ENCODE measurements around the gene GTF3C6. TPM values are rescaled to one million over a fixed set of nuclear protein-coding genes. Genes with fewer than 3 reads are reported as not detected.
A peak's percentile ranks its signal among the peaks of the same experiment; 100 is the strongest.
"Not testable (repeated sequence)": the region's sequence is repeated elsewhere in the genome, so short reads cannot be mapped to it uniquely, and the experiment has no call there.

Gene GTF3C6
- total RNA-seq, 2 donors from 2014 or later, result 73.4 to 77.2 TPM

DNA sequence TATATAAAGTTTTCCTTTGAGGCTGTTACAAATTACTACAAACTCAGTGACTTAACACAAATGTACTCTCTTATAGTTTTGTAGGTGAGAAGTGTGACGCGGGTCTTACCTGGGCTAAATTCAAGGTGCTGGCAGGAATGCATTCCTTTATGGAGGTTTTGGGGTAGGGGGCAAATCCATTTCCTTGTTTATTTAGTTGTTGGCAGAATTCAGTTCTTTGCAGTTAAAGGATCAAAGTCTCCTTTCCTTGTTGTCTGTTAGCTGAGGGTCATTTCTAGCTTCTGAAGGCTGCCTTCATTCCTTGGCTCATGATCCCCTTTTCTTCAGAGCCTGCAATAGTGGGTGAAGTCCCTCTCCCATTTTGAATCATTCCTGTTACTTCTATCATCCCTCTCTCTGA lies 10.2 kb downstream of the GTF3C6 start:
- intact Hi-C loops (cut with DNase I, micrococcal nuclease); ATAC-seq; DNase-seq: not testable (repeated sequence)

DNA sequence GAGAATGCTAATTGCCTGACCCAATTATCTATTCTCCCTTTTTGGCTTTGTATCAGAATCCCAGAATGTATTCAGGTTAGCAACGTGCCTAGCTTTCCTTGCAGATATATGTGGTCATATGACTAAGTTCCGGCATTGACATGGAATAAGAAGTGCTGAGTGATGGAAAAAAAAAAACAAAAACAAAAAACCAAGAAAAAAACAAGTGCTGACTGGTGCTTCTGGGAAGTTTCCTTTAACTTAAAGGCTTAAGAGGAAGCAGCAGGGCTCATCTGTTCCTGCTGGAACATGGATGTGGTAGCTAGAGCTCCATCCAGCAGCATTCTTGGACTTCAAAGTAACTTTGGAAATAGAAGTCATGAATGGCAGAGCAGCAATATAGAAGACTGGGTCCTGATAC lies 13.0 kb downstream of the GTF3C6 start:
- intact Hi-C loops (cut with DNase I, micrococcal nuclease), result no loop called here
- DNase-seq, result no peak
- no peak for ATAC-seq

DNA sequence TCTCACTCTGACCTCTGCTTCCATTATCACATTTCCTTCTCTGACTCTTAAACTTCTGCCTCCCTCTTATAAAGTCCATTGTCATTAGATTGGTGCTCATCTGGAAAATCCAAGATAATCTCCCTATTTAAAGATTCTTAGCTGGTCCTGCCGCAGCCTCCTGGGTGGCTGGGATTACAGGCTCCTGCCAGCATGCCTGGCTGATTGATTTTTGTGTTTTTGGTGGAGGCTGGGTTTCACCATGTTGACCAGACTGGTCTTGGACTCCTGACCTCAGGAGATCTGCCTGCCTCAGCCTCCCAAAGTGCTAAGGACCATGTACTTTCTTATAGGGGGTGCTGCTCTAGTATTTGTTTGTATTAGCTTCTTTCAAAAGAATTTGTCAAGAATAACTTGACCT lies 18.1 kb downstream of the GTF3C6 start:
- ATAC-seq (no peak), DNase-seq (no peak)
- intact Hi-C loops (cut with DNase I, micrococcal nuclease), result no loop called here

DNA sequence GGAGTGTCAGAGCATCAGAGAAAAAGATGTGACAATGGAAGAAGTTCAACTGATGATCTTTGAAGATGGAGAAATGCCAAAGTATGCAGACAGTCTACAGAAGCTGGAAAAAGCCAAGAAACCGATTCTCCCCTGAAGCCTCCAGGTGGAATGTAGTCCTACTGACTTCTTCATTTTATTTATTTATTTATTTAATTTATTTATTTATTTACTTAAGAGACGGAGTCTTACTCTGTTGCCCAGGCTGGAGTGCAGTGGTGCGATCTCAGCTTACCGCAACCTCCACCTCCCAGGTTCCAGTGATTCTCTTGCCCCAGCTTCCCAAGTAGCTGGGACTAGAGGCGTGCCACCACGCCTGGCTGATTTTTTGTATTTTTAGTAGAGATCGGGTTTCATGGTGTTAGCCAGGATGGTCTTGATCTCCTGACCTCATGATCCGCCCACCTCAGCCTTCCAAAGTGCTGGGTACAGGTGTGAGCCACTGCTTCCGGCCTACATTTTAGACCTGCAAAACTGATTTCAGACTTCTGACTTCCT lies 21.1 kb downstream of the GTF3C6 start:
- intact Hi-C loops (cut with DNase I, micrococcal nuclease), result no loop called here
- no peak for ATAC-seq
- no peak for DNase-seq

DNA sequence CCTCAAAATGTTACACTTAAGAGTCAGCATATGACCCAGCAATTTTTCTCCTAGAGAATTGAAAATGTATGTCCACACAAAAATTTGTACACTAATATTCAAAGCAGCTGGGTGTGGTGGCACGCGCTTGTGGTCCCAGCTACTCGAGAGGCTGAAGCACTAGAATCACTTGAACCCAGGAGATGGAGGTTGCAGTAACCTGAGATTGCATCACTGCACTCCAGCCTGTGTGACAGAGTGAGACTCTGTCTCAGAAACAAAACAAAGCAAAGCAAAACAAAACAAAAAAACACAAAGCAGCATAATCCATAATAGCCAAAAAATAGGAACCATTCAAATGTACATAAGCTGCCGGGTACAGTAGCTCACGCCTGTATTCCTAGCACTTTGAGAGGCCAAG lies 21.7 kb downstream of the GTF3C6 start:
- DNase-seq (no peak), ATAC-seq (no peak)
- intact Hi-C loops (cut with DNase I, micrococcal nuclease), result no loop called here

DNA sequence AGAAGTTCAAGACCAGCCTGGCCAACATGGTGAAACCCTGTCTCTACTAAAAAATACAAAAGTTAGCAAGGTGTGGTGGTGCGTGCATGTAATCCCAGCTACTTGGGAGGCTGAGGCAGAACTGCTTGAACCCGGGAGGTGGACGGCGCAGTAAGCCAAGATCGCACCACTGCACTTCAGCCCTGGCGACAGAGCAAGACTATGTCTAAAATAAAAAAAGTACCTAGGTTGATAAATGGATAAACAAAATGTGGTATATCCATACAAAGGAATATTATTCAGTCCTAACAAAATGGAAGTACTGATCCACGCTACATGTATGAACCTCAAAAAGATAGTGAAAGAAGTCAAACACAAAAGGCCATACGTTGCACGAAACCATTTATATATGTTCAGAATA lies 22.1 kb downstream of the GTF3C6 start:
- intact Hi-C loops (cut with DNase I, micrococcal nuclease), result no loop called here
- DNase-seq (no peak), ATAC-seq (no peak)

DNA sequence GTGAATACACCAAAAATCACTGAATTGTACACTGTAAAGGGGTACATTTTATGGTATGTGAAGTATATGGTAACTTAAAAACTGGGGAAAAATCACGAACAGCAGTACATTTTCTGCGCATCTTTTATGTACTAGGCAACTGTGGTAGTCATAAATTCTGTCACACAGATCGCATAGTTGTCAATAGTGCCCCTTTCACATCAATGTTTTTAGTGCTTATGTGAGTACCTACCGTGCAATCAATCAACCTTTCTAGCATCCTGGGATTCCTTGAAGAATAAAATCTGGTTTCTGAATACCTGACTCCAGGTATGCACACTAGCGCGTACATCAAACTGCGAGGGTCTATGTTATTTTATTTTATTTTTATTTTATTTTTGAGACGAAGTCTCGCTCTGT lies 22.7 kb downstream of the GTF3C6 start:
- intact Hi-C loops (cut with DNase I, micrococcal nuclease), result no loop called here
- ATAC-seq, result no peak
- no peak for DNase-seq

DNA sequence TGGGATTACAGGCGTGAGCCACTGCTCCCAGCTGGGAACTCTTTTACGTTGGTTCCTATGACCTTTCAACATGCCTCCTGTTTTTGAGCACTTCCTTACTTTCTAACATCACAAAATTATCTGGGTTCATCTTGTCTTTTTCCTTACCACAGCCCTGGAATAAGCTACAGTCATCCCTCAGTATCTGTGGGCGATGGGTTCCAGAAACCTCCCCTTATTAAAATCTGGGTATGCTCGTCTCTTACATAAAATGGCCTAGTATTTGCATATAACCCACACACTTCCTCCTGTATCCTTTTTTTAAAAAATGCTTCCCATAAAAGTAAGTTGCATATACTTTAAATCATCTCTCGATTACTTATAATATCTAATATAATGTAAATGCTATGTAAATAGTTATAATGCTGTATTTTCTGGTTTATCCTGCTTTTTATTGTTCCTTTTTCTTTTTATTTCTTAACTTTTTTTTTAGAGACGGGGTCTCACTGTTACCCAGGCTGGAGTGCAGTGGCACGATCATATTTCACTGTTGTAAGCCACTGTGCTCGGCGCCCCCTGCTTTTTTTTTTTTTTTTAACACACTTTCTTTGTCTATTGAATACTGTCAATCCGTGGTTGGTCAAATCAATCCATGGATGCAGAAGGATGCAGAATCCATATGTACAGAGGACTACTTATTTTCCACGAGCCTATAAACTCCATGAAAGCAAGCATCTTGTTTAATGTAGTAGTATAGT lies 32.5 kb downstream of the GTF3C6 start:
- intact Hi-C loops (cut with DNase I, micrococcal nuclease), result no loop called here
- DNase-seq, result no peak
- ATAC-seq, result no peak

DNA sequence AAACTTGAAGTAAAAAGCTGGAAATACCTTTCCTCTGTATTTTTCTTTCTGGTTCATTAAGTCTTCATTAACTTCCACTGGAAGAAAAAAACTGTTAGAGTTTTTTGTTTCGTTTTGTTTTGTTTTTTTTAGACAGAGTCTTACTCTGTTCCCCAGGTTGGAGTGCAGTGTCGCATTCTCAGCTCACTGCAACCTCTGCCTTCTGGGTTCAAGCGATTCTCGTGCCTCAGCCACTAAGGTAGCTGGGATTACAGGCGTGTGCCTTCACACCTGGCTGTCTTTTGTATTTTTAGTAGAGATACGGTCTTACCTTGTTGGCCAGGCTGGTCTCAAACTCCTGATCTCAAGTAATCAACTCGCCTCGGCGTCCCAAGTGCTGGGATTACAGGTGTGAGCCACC lies 38.2 kb downstream of the GTF3C6 start:
- ATAC-seq (no peak), DNase-seq (no peak)
- intact Hi-C loops (cut with DNase I, micrococcal nuclease), result no loop called here

DNA sequence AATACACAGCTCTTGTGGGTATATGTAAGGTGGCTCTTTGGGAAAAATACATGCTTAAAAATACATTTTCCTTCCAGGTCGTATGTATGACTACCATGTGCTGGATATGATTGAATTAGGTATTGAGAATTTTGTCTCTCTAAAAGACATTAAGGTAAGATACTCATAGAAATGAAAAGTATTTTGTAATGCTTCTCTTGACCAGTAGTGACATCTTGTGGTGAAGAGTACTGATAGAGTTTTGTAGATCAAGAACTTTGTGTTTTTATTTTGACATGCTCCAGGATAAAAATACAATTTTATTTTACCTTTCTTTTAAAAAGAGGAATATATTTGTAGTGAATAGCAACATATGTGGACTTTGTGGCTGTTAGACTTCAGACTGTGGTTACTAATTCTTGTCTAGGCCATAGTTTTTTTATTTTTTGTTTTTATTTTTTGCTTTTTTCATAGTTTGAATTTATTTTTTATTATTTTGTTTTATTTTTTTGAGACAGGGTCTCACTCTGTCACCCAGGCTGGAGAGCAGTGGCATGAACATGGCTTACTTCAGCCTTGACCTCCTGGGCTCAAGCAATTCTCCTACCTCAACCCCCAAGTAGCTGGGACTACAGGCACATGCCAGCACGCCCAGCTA lies 41.2 kb downstream of the GTF3C6 start:
- intact Hi-C loops (cut with DNase I, micrococcal nuclease), result no loop called here
- ATAC-seq, result peak; percentile 46
- DNase-seq, result no peak

DNA sequence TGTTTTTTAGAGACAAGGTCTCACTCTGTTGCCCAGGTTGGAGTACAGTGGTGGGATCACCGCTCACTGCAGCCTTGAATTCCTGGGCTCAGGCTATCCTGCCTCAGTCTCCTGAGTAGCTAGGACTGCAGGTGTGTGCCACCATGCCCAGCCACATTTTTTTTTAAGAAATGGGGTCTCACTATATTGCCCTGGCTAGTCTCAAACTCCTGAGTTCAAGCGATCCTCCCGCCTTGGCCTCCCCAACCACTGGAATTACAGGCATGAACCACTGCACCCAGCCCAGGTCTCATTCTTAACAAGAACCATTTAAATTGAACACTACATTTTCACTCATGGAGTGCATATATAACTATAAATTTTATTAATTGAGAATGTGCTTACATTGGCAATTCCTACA lies 43.8 kb downstream of the GTF3C6 start:
- DNase-seq (no peak), ATAC-seq (no peak)
- intact Hi-C loops (cut with DNase I, micrococcal nuclease), result no loop called here

DNA sequence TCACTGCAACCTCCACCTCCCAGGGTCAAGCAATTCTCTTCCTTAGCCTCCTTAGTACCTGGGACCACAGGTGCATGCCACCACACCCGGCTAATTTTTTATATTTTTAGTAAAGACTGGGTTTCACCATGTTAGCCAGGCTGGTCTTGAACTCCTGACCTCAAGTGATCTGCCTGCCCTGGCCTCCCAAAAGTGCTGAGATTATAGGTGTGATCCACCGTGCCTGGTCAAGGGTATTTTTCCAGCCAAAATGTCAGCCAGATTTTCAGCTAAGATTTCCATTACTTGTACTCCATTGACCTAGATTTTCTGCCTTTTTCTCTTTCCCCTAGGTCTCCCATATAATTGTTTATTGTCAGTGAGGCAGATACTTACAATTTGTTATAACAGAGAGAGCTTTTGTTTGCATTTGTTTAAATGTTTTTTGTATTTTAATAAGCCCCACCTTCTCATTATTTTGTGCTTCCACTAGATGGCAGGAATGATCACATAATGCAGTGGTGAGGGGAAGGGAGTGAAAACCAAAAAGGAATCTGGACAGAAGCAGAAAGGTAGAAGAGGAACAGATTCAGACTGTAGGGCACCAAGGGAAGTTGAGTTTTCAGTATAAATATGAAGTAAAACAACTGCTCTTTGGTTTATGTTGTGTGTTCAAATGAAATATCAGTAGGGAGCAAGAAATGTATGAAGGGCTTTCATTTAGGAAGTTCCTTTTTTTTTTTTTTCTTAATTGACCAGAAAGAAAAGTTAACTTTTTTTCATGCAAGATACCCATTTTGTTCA lies 53.0 kb downstream of the GTF3C6 start:
- intact Hi-C loops (cut with DNase I, micrococcal nuclease), result loop anchor here in 1 of 2 donors (5.0 kb wide), 1 partner anchor 201 kb away; no protein-coding TSS in a partner anchor
- peak; percentile 70 for ATAC-seq
- no peak for DNase-seq

DNA sequence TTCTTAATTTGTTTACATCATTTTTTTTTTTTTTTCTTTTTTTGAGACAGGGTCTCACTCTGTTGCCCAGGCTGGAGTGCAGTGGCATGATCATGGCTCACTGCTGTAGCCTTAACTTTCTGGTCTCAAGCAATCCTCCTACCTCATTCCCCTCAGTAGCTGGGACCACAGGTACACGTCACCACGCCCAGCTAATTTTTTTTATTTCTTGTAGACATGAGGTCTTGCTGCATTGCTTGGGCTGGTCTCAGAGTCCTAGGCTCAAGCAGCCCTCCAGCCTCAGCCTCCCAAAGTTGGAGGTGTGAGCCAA lies 53.6 kb downstream of the GTF3C6 start:
- DNase-seq (no peak), ATAC-seq (no peak)
- intact Hi-C loops (cut with DNase I, micrococcal nuclease), result loop anchor here in 1 of 2 donors (5.0 kb wide), 1 partner anchor 200 kb away; no protein-coding TSS in a partner anchor

DNA sequence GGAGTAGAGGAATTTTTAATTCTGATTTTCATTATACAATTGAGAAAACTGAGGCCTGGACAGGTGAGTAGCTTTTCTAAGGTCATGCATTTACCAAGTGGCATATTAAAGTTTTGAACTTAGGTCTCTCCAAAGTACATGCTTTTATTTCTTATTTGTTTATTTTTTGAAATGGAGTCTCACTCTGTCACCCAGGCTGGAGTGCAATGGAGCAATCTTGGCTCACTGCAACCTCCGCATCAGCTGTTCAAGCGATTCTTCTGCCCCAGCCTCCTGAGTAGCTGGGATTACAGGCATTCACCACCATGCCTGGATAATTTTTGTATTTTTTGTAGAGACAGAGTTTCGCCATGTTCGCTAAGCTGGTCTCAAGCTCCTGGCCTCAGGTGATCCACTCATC lies 54.0 kb downstream of the GTF3C6 start:
- not testable (repeated sequence) for DNase-seq, ATAC-seq
- intact Hi-C loops (cut with DNase I, micrococcal nuclease), result loop anchor here in 1 of 2 donors (5.0 kb wide), 1 partner anchor 200 kb away; no protein-coding TSS in a partner anchor

DNA sequence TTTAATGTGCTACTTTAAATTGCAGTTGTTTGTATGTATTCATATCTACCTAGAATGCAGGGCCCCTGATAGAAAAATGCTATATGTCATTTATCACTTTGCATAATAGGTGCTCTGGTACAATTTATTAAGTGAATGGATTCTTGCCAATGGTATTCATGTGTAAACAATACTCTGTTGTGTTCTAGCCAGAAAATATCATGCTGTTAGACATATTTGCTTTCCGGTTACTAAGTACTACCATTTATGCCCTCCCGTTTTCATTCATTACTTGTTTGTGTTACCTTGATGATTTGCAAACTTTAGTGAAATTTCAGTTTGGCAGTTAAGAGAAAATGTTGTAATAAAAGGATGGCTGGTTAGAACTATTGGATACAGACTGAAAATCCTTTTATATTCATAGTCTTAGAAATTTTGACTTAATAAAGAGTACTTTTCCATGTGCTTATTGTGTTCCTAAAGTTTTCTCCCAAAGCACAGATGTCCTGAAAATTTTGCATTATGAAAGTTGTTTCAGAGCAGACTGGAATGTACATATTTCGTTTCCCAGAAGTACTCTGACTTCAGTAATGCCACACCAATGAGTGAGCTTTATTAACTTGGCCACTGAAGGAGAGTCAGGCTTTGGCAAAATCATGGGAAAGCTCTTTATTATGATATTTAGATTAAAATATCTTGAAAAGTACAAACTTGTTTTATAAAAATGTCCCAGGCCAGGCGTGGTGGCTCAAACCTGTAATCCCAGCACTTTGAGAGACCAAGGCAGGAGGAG lies 54.8 kb downstream of the GTF3C6 start:
- no peak for DNase-seq
- intact Hi-C loops (cut with DNase I, micrococcal nuclease), result loop anchor here in 1 of 2 donors (5.0 kb wide), 1 partner anchor 199 kb away; no protein-coding TSS in a partner anchor
- no peak for ATAC-seq

DNA sequence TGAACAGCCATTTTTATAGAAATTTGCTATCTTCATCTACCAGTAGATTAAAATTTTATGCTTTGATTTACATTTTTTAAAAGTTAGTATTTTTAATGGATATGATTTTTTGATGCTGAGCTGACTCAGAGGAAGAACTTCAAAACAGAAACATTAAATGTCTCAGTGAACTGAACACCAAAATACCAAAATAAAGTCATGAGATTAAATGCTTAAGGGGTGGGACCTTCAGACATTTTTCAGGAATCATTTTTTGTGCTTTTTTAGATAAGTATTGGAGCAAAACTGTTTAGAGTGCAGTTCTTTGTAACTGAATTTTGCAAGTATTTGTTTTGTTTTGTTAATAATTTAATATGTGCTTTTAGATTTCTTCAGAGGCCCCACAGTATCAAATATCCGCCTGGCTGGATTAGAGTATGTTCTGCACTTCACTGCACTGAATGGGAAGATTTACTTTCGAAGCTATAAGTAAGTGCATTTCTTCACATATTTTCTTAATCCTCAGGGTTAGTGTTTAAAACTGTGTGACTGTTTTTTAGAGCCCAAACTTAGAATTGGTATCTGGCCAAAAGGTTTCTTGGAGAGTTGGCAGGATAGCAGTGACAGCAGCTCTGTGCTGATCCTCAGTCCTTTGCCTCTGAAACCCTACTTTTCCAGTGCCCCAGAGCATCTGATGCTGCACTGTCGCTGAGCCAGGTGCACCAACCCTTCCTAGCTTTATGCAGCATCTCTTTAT lies 57.1 kb downstream of the GTF3C6 start:
- ATAC-seq (no peak), DNase-seq (no peak)
- intact Hi-C loops (cut with DNase I, micrococcal nuclease), result no loop called here

DNA sequence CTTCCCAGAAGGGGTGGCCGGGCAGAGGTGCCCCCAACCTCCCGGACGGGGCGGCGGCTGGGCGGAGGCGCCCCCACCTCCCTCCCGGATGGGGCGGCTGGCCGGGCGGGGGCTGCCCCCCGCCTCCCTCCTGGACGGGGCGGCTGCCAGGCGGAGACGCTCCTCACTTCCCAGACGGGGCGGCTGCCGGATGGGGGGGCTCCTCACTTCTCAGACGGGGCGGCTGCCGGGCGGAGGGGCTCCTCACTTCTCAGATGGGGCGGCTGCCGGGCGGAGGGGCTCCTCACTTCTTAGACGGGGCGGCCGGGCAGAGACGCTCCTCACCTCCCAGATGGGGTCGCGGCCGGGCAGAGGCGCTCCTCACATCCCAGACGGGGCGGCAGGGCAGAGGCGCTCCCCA lies 58.7 kb downstream of the GTF3C6 start:
- intact Hi-C loops (cut with DNase I, micrococcal nuclease); ATAC-seq; DNase-seq: not testable (repeated sequence)

All from left colon (tissue), 2 donors.